GM10847 (cell line): Measurements from ENCODE around the gene CYB561A3.

Source experiments
- POLR2A ChIP-seq: IDR thresholded peaks from 2 replicates; pipeline ENCODE4 v1.6.1; 2011; ENCODE audit not compliant: insufficient read length; ENCODE audit errors: extremely low read depth

Gene CYB561A3

GRCh38 chr11:61338783-61339489, 22.7 kb downstream of the CYB561A3 start:
- TF ChIP-seq POLR2A: no peak

- TF ChIP-seq POLR2A: no peak
Measured at GRCh38 chr11:61337706-61338470, 23.8 kb downstream of the CYB561A3 start.

- no peak for TF ChIP-seq POLR2A
Measured at GRCh38 chr11:61336171-61336935, 25.3 kb downstream of the CYB561A3 start.

GRCh38 chr11:61335355-61335710, 26.3 kb downstream of the CYB561A3 start:
- no peak for TF ChIP-seq POLR2A

- no peak for TF ChIP-seq POLR2A
Measured at GRCh38 chr11:61334434-61335354, 27.0 kb downstream of the CYB561A3 start.

GRCh38 chr11:61333550-61334433, 27.9 kb downstream of the CYB561A3 start:
- TF ChIP-seq POLR2A: no peak

- peak; percentile 95 for TF ChIP-seq POLR2A
Measured at GRCh38 chr11:61332797-61333549, 28.7 kb downstream of the CYB561A3 start, which contains the start of the genes DDB1 and TKFC. Gene DDB1, minus strand, starts transcription at chr11:61333105. Its CDS starts 137 bp downstream, at chr11:61332968. Gene TKFC, plus strand, starts transcription at chr11:61333228. Its CDS starts 1,501 bp downstream, at chr11:61334729.

GRCh38 chr11:61332281-61332796, 29.3 kb downstream of the CYB561A3 start:
- no peak for TF ChIP-seq POLR2A

GRCh38 chr11:61331651-61332050, 30.0 kb downstream of the CYB561A3 start:
- no peak for TF ChIP-seq POLR2A

GRCh38 chr11:61329871-61330270, 31.8 kb downstream of the CYB561A3 start:
- TF ChIP-seq POLR2A: no peak

- TF ChIP-seq POLR2A: no peak
Measured at GRCh38 chr11:61328351-61328750, 33.3 kb downstream of the CYB561A3 start.

GRCh38 chr11:61327669-61328071, 34.0 kb downstream of the CYB561A3 start:
- TF ChIP-seq POLR2A: no peak
